MM.1S (cell line): ENCODE results near the gene CACNG8.

Experiments used
- EZH2 ChIP-seq: fragments of 300-600 bp; sonication (generic); optimal IDR thresholded peaks from 2 replicates; pipeline ENCODE3; 2017; ENCODE audit warnings: low read depth, mild to moderate bottlenecking, antibody characterized with exemption, low read length, mixed read lengths
- TF ChIP-seq, protein P1 (sequence below): fragments of 300-600 bp; sonication (generic); IDR thresholded peaks from 2 replicates; pipeline ENCODE4 v1.5.1; 2016; ENCODE audit warnings: antibody characterized with exemption, low read length, mixed read lengths

DNA sequence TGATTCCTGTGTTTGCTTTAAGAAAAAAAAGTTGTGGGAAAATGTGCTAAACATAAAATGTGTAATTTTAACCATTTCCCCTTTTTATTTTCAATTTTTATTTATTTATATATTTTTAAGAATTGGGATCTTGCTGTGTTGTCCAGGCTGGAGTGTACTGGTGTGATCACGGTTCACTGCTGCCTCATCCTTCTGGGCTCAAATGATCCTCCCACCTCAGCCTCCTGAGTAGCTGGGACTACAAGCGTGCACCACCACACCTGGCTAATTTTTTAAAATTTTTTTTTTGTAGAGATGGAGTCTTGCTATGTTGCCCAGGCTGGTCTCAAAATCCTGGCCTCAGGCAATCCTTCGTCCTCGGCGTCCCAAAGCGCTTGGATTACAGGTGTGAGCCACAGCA is 47.7 kb downstream of the CACNG8 start:
- TF ChIP-seq, protein P1, sequence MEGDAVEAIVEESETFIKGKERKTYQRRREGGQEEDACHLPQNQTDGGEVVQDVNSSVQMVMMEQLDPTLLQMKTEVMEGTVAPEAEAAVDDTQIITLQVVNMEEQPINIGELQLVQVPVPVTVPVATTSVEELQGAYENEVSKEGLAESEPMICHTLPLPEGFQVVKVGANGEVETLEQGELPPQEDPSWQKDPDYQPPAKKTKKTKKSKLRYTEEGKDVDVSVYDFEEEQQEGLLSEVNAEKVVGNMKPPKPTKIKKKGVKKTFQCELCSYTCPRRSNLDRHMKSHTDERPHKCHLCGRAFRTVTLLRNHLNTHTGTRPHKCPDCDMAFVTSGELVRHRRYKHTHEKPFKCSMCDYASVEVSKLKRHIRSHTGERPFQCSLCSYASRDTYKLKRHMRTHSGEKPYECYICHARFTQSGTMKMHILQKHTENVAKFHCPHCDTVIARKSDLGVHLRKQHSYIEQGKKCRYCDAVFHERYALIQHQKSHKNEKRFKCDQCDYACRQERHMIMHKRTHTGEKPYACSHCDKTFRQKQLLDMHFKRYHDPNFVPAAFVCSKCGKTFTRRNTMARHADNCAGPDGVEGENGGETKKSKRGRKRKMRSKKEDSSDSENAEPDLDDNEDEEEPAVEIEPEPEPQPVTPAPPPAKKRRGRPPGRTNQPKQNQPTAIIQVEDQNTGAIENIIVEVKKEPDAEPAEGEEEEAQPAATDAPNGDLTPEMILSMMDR = no peak
- TF ChIP-seq EZH2 = no peak
